ENCODE results near the gene COL6A5. TPM values are rescaled to one million over a fixed set of nuclear protein-coding genes. Genes with fewer than 3 reads are reported as not detected.

COL6A5 gene
- total RNA-seq, 1 experiment from 2014 or later = not detected

DNA sequence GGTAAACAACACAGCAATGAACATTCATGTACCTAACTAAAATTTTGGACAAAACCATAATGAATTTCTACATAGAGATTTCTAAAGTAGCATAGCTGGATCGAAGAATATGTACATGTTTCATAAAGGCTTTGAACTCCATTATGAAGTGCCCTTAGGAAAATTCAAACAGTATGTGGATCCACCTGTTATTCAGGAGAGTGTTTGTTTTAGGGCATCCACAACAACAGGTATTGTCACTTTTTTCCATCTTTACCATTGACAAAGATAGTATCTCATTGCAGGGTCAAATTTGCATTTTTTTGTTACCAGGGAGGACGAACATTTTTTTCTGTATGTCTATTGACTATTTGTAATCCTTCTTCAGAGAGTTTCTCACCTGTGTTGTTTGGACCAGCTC lies 75.0 kb downstream of the COL6A5 start:
- ATAC-seq = no peak
- no peaks in the 10 kb centered on the region for H3K36me3 ChIP-seq (ENCODE audit: low read depth, low read length)
- ChIA-PET CTCF (no interaction called here), POLR2A (ENCODE audit: unreplicated experiment) (no interaction called here)
- H3F3A ChIP-seq (ENCODE audit: low read length, unreplicated experiment) = no peaks in the 10 kb centered on the region
- peaks cover 10% of the 10 kb centered on the region; the same call in 1 of the 2 replicates for H3K27me3 ChIP-seq (ENCODE audit: low read length)
- no peaks in the 10 kb centered on the region for H3K79me2 ChIP-seq (ENCODE audit: low read length)
- H3K4me3 ChIP-seq (ENCODE audit: low read length) = no peak overlapping the region
- no peak overlapping the region for H3K9ac ChIP-seq (ENCODE audit: low read length)
- DNase-seq = no peak
- H3K4me2 ChIP-seq (ENCODE audit: low read length) = no peak overlapping the region
- intact Hi-C loops (cut with micrococcal nuclease) = no loop called here
- no peaks in the 10 kb centered on the region for H3K4me1 ChIP-seq (ENCODE audit: insufficient read depth, low read length)
- H4K20me1 ChIP-seq (ENCODE audit: low read length) = no peaks in the 10 kb centered on the region
- no peaks in the 10 kb centered on the region for H3K9me2 ChIP-seq (replicated peaks; ENCODE audit: low read length)
- BruUV-seq (replicated peaks) = no TSS peak
- no peaks in the 10 kb centered on the region for H3K9me3 ChIP-seq (ENCODE audit: low read length)
- no peak overlapping the region for H2AFZ ChIP-seq (ENCODE audit: low read length)
- TF ChIP-seq EZH2 (IDR thresholded peaks at IDR 0.05; ENCODE audit: low read length, unreplicated experiment) = no peak
- no peak for TF ChIP-seq EZH2phosphoT487 (IDR thresholded peaks at IDR 0.05; ENCODE audit: borderline replicate concordance, low read length)
- TF ChIP-seq, protein P1, sequence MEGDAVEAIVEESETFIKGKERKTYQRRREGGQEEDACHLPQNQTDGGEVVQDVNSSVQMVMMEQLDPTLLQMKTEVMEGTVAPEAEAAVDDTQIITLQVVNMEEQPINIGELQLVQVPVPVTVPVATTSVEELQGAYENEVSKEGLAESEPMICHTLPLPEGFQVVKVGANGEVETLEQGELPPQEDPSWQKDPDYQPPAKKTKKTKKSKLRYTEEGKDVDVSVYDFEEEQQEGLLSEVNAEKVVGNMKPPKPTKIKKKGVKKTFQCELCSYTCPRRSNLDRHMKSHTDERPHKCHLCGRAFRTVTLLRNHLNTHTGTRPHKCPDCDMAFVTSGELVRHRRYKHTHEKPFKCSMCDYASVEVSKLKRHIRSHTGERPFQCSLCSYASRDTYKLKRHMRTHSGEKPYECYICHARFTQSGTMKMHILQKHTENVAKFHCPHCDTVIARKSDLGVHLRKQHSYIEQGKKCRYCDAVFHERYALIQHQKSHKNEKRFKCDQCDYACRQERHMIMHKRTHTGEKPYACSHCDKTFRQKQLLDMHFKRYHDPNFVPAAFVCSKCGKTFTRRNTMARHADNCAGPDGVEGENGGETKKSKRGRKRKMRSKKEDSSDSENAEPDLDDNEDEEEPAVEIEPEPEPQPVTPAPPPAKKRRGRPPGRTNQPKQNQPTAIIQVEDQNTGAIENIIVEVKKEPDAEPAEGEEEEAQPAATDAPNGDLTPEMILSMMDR (conservative IDR thresholded peaks at IDR 0.05; ENCODE audit: low read depth, low read length) = no peak
- no peak overlapping the region for H3K27ac ChIP-seq (ENCODE audit: low read length)

- Histone ChIP-seq H4K20me1 (ENCODE audit: low read length) (no peaks in the 10 kb centered on the region), H3K4me3 (ENCODE audit: low read length) (no peak overlapping the region), H3K4me1 (ENCODE audit: insufficient read depth, low read length) (no peaks in the 10 kb centered on the region), H2AFZ (ENCODE audit: low read length) (no peak overlapping the region), H3K79me2 (ENCODE audit: low read length) (no peaks in the 10 kb centered on the region), H3K9me2 (replicated peaks; ENCODE audit: low read length) (no peaks in the 10 kb centered on the region), H3K27ac (ENCODE audit: low read length) (no peak overlapping the region), H3K36me3 (ENCODE audit: low read depth, low read length) (no peaks in the 10 kb centered on the region), H3K9me3 (ENCODE audit: low read length) (no peaks in the 10 kb centered on the region), H3K9ac (ENCODE audit: low read length) (no peak overlapping the region), H3F3A (ENCODE audit: low read length, unreplicated experiment) (no peaks in the 10 kb centered on the region), H3K27me3 (ENCODE audit: low read length) (peaks cover 29% of the 10 kb centered on the region), H3K4me2 (ENCODE audit: low read length) (no peak overlapping the region)
- no peak for ATAC-seq
- TF ChIP-seq EZH2 (IDR thresholded peaks at IDR 0.05; ENCODE audit: low read length, unreplicated experiment) (no peak), EZH2phosphoT487 (IDR thresholded peaks at IDR 0.05; ENCODE audit: borderline replicate concordance, low read length) (no peak)
- TF ChIP-seq, protein P1 (conservative IDR thresholded peaks at IDR 0.05; ENCODE audit: low read depth, low read length) = no peak
- intact Hi-C loops (cut with micrococcal nuclease) = no loop called here
- no peak for DNase-seq
- no TSS peak for BruUV-seq (replicated peaks)
- ChIA-PET POLR2A (ENCODE audit: unreplicated experiment) (no interaction called here), CTCF (no interaction called here)
These were observed 77.6 kb downstream of the COL6A5 start for GRCh38 chr3:130423064-130423463.

- no peak overlapping the region for H3K27ac ChIP-seq (ENCODE audit: low read length)
- intact Hi-C loops (cut with micrococcal nuclease) = no loop called here
- no peak for ATAC-seq
- H3K4me3 ChIP-seq (ENCODE audit: low read length) = no peak overlapping the region
- H3K27me3 ChIP-seq (ENCODE audit: low read length) = peaks cover 41% of the 10 kb centered on the region
- ChIA-PET CTCF (no interaction called here), POLR2A (ENCODE audit: unreplicated experiment) (no interaction called here)
- no peaks in the 10 kb centered on the region for H3K9me2 ChIP-seq (replicated peaks; ENCODE audit: low read length)
- H3K9me3 ChIP-seq (ENCODE audit: low read length) = no peaks in the 10 kb centered on the region
- H3K79me2 ChIP-seq (ENCODE audit: low read length) = no peaks in the 10 kb centered on the region
- H3K9ac ChIP-seq (ENCODE audit: low read length) = no peak overlapping the region
- H2AFZ ChIP-seq (ENCODE audit: low read length) = no peak overlapping the region
- no peaks in the 10 kb centered on the region for H4K20me1 ChIP-seq (ENCODE audit: low read length)
- no peaks in the 10 kb centered on the region for H3K36me3 ChIP-seq (ENCODE audit: low read depth, low read length)
- H3K4me1 ChIP-seq (ENCODE audit: insufficient read depth, low read length) = no peaks in the 10 kb centered on the region
- H3F3A ChIP-seq (ENCODE audit: low read length, unreplicated experiment) = no peaks in the 10 kb centered on the region
- BruUV-seq (replicated peaks) = no TSS peak
- no peak overlapping the region for H3K4me2 ChIP-seq (ENCODE audit: low read length)
- TF ChIP-seq EZH2phosphoT487 (IDR thresholded peaks at IDR 0.05; ENCODE audit: borderline replicate concordance, low read length) = no peak
- TF ChIP-seq, protein P1 (conservative IDR thresholded peaks at IDR 0.05; ENCODE audit: low read depth, low read length) = no peak
- no peak for TF ChIP-seq EZH2 (IDR thresholded peaks at IDR 0.05; ENCODE audit: low read length, unreplicated experiment)
- DNase-seq = no peak
These were observed 79.4 kb downstream of the COL6A5 start for GRCh38 chr3:130424837-130425236.

All from PC-3 (cell line).